Measurements from ENCODE around the gene RTEL1. TPM values are rescaled to one million over a fixed set of nuclear protein-coding genes. Genes with fewer than 3 reads are reported as not detected.

RTEL1 gene
- total and polyA plus RNA-seq, 9 of the 15 experiments (the other 6 are each of a cell fraction or from before 2014, with no cell fraction given), result 0.36 to 61.0 (median 17.9) TPM

GRCh38 chr20:63641792-63642523, 16.2 kb upstream of the RTEL1 start (continued):
- TF ChIP-seq ZMIZ1 (IDR thresholded peaks at IDR 0.05; ENCODE audit: low read depth in 2 of 2, low read length in 2 of 2), result no peak
- TF ChIP-seq ZNF282 (CRISPR knock-in tag; IDR thresholded peaks at IDR 0.05), result no peak
- no peak for TF ChIP-seq ZNF785 (CRISPR knock-in tag; IDR thresholded peaks at IDR 0.05)
- TF ChIP-seq RBBP5 (IDR thresholded peaks at IDR 0.05; ENCODE audit: borderline replicate concordance, insufficient read depth, low read length, poor library complexity, severe bottlenecking), result peak; percentile 27
- TF ChIP-seq CCAR2 (IDR thresholded peaks at IDR 0.05; ENCODE audit: low read depth, low read length), result no peak
- TF ChIP-seq ZNF668 (CRISPR knock-in tag; IDR thresholded peaks at IDR 0.05), result no peak
- TF ChIP-seq TCF7 (IDR thresholded peaks at IDR 0.05; ENCODE audit: borderline replicate concordance), result no peak
- no peak for TF ChIP-seq DACH1 (IDR thresholded peaks at IDR 0.05; ENCODE audit: partially characterized antibody)
- peak; percentile 75 for TF ChIP-seq GATAD2B (IDR thresholded peaks at IDR 0.05; ENCODE audit: borderline replicate concordance)
- no peak for TF ChIP-seq JUND (IDR thresholded peaks at IDR 0.05; ENCODE audit: borderline replicate concordance, low read depth, low read length)
- no peak; the same call in 2 of the 3 replicates for TF ChIP-seq JUND (tag; IDR thresholded peaks at IDR 0.05; ENCODE audit: borderline replicate concordance, low read depth, low read length)
- TF ChIP-seq ZNF511 (CRISPR knock-in tag; IDR thresholded peaks at IDR 0.05), result no peak
- no peak for TF ChIP-seq ZNF224 (CRISPR knock-in tag; IDR thresholded peaks at IDR 0.05)
- no peak for TF ChIP-seq HDAC8 (tag; IDR thresholded peaks at IDR 0.05)
- TF ChIP-seq ZNF165 (CRISPR knock-in tag; IDR thresholded peaks at IDR 0.05; ENCODE audit: borderline replicate concordance), result no peak
- TF ChIP-seq CSDE1 (IDR thresholded peaks at IDR 0.05), result no peak
- no peak for TF ChIP-seq BACH1 (tag; IDR thresholded peaks at IDR 0.05)
- TF ChIP-seq SMAD4 (CRISPR knock-in tag; conservative IDR thresholded peaks at IDR 0.05), result 0 out of 2 replicates have a peak, but pooled peaks have one; percentile 33
- peak; percentile 87 for TF ChIP-seq VEZF1 (CRISPR knock-in tag; IDR thresholded peaks at IDR 0.05)
- TF ChIP-seq BRD4 (IDR thresholded peaks at IDR 0.05), result no peak
- no peak for TF ChIP-seq ZNF77 (CRISPR knock-in tag; IDR thresholded peaks at IDR 0.05)
- no peak for TF ChIP-seq ZNF551 (CRISPR knock-in tag; IDR thresholded peaks at IDR 0.05)
- TF ChIP-seq U2AF1 (optimal IDR thresholded peaks at IDR 0.05; ENCODE audit: low read depth, low read length), result no peak
- TF ChIP-seq MCM3 (IDR thresholded peaks at IDR 0.05), result no peak
- TF ChIP-seq FOXK2 (conservative IDR thresholded peaks at IDR 0.05 in 1 of 2, IDR thresholded peaks at IDR 0.05 in 1 of 2; ENCODE audit: low read depth in 2 of 2), result no peak
